ENCODE data around the gene NEO1. TPM values are rescaled to one million over a fixed set of nuclear protein-coding genes. Genes with fewer than 3 reads are reported as not detected.

The NEO1 gene
- total and polyA plus RNA-seq, 4 donors = 1.6 to 9.9 (median 5.8) TPM

DNA sequence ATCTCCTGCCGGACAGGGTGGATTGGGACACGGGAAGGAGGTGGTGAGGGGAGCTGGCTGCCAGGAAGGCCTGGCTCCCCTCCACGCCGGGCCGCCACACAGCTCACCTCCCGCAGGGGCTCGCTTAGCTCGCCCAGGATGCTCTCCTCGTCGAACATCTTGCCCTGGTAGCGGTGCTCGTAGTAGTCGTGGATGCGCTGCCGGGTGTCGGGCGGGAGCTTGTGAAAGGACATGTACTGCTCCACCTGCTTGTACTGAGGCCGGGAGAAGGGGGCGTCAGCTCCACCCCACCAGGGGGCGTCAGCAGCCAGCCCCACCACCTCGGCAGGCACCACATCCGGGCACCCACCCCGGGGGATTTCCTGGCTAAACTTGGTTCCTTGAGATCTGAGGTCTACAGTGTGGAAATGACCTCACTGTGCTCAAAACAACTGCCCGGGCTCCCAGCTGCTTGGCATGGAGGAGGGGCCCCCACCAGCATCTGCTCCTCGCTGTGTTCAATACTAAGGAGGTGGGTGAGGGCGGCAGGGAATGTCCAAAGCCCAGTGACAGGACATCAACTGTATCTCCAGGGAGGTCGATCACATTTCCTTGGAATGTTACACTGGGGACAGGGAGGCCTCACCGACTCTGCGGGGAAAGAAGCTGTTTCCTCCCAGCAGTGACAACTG, 273.1 kb downstream of the NEO1 start:
- 70% methylated on average over 29 of the region's 29 CpGs for WGBS

DNA sequence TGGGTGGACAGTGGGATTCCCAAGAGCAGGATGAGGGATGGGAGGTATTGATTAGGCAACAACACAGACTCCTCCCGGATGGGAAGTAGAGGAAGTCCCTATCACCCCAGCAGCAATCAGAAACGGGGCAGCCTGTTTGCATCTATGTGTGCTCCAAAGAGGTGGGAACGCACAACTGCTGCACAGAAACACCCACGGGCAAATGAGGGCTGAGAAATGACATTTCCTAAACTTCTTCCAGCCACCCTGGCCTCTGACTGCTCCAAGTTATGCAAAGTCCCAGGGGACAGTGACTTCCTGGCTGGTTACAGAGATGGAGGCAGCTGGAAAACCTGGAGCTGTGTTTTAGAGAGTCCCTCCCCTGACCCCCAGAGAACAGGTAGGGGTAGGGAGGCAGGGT, 273.9 kb downstream of the NEO1 start:
- no peaks in the 10 kb centered on the region for H3K9me3 ChIP-seq (ENCODE audit: control insufficient read depth in 4 of 4, low read length in 3 of 4)
- no peak overlapping the region for H3K4me3 ChIP-seq (ENCODE audit: low read depth in 1 of 3, low read length in 3 of 3)
- 43% methylated on average over 4 of the region's 4 CpGs for WGBS
- H3K27me3 ChIP-seq (ENCODE audit: control insufficient read depth in 4 of 4, insufficient read depth in 4 of 4, low read length in 3 of 4) = no peaks in the 10 kb centered on the region
- H3K9ac ChIP-seq (ENCODE audit: low read depth in 1 of 2, low read length in 2 of 2) = no peak overlapping the region
- no peak for DNase-seq (ENCODE audit: low spot score)
- H3K4me1 ChIP-seq (ENCODE audit: control insufficient read depth in 4 of 4, insufficient read depth in 4 of 4, low read length in 3 of 4) = no peaks in the 10 kb centered on the region
- H3K36me3 ChIP-seq (ENCODE audit: control insufficient read depth in 4 of 4, insufficient read depth in 3 of 4, low read depth in 1 of 4, low read length in 3 of 4) = no peaks in the 10 kb centered on the region
- H3K27ac ChIP-seq (ENCODE audit: low read depth in 1 of 2, low read length in 2 of 2) = no peak overlapping the region
- no peak for TF ChIP-seq FOXA2 (IDR thresholded peaks at IDR 0.05)
- no peak for TF ChIP-seq NR2F2 (IDR thresholded peaks at IDR 0.05)
- no peak for TF ChIP-seq HNF4G (IDR thresholded peaks at IDR 0.05)
- no peak for TF ChIP-seq JUND (IDR thresholded peaks at IDR 0.05)
- TF ChIP-seq, protein P1, sequence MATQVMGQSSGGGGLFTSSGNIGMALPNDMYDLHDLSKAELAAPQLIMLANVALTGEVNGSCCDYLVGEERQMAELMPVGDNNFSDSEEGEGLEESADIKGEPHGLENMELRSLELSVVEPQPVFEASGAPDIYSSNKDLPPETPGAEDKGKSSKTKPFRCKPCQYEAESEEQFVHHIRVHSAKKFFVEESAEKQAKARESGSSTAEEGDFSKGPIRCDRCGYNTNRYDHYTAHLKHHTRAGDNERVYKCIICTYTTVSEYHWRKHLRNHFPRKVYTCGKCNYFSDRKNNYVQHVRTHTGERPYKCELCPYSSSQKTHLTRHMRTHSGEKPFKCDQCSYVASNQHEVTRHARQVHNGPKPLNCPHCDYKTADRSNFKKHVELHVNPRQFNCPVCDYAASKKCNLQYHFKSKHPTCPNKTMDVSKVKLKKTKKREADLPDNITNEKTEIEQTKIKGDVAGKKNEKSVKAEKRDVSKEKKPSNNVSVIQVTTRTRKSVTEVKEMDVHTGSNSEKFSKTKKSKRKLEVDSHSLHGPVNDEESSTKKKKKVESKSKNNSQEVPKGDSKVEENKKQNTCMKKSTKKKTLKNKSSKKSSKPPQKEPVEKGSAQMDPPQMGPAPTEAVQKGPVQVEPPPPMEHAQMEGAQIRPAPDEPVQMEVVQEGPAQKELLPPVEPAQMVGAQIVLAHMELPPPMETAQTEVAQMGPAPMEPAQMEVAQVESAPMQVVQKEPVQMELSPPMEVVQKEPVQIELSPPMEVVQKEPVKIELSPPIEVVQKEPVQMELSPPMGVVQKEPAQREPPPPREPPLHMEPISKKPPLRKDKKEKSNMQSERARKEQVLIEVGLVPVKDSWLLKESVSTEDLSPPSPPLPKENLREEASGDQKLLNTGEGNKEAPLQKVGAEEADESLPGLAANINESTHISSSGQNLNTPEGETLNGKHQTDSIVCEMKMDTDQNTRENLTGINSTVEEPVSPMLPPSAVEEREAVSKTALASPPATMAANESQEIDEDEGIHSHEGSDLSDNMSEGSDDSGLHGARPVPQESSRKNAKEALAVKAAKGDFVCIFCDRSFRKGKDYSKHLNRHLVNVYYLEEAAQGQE (IDR thresholded peaks at IDR 0.05) = no peak
- TF ChIP-seq RXRA (IDR thresholded peaks at IDR 0.05) = no peak
- TF ChIP-seq, protein P2, sequence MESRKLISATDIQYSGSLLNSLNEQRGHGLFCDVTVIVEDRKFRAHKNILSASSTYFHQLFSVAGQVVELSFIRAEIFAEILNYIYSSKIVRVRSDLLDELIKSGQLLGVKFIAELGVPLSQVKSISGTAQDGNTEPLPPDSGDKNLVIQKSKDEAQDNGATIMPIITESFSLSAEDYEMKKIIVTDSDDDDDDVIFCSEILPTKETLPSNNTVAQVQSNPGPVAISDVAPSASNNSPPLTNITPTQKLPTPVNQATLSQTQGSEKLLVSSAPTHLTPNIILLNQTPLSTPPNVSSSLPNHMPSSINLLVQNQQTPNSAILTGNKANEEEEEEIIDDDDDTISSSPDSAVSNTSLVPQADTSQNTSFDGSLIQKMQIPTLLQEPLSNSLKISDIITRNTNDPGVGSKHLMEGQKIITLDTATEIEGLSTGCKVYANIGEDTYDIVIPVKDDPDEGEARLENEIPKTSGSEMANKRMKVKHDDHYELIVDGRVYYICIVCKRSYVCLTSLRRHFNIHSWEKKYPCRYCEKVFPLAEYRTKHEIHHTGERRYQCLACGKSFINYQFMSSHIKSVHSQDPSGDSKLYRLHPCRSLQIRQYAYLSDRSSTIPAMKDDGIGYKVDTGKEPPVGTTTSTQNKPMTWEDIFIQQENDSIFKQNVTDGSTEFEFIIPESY (IDR thresholded peaks at IDR 0.05) = no peak
- no peak for TF ChIP-seq RAD21 (IDR thresholded peaks at IDR 0.05)
- no peak for TF ChIP-seq GABPA (IDR thresholded peaks at IDR 0.05 in 1 of 2, conservative IDR thresholded peaks at IDR 0.05 in 1 of 2)
- no peak for TF ChIP-seq TAF1 (conservative IDR thresholded peaks at IDR 0.05)
- no peak for TF ChIP-seq EGR1 (IDR thresholded peaks at IDR 0.05; ENCODE audit: low read depth in 2 of 2)
- TF ChIP-seq YY1 (IDR thresholded peaks at IDR 0.05) = no peak
- TF ChIP-seq FOXA1 (IDR thresholded peaks at IDR 0.05) = no peak

More for the DNA sequence above, 273.1 kb downstream of the NEO1 start:
- Histone ChIP-seq H3K27me3 (ENCODE audit: control insufficient read depth in 4 of 4, insufficient read depth in 4 of 4, low read length in 3 of 4) (peaks cover 0 to 2% (median 0%) of the 10 kb centered on the region in 4 donors), H3K27ac (ENCODE audit: low read depth in 1 of 2, low read length in 2 of 2) (no peak overlapping the region), H3K4me3 (ENCODE audit: low read depth in 1 of 3, low read length in 3 of 3) (no peak overlapping the region), H3K9ac (ENCODE audit: low read depth in 1 of 2, low read length in 2 of 2) (no peak overlapping the region), H3K4me1 (ENCODE audit: control insufficient read depth in 4 of 4, insufficient read depth in 4 of 4, low read length in 3 of 4) (no peaks in the 10 kb centered on the region), H3K9me3 (ENCODE audit: control insufficient read depth in 4 of 4, low read length in 3 of 4) (no peaks in the 10 kb centered on the region), H3K36me3 (ENCODE audit: control insufficient read depth in 4 of 4, insufficient read depth in 3 of 4, low read depth in 1 of 4, low read length in 3 of 4) (no peaks in the 10 kb centered on the region)
- no peak for DNase-seq (ENCODE audit: low spot score)
- TF ChIP-seq, protein P1 (IDR thresholded peaks at IDR 0.05) = no peak
- no peak for TF ChIP-seq HNF4A (conservative IDR thresholded peaks at IDR 0.05)
- TF ChIP-seq, protein P3, sequence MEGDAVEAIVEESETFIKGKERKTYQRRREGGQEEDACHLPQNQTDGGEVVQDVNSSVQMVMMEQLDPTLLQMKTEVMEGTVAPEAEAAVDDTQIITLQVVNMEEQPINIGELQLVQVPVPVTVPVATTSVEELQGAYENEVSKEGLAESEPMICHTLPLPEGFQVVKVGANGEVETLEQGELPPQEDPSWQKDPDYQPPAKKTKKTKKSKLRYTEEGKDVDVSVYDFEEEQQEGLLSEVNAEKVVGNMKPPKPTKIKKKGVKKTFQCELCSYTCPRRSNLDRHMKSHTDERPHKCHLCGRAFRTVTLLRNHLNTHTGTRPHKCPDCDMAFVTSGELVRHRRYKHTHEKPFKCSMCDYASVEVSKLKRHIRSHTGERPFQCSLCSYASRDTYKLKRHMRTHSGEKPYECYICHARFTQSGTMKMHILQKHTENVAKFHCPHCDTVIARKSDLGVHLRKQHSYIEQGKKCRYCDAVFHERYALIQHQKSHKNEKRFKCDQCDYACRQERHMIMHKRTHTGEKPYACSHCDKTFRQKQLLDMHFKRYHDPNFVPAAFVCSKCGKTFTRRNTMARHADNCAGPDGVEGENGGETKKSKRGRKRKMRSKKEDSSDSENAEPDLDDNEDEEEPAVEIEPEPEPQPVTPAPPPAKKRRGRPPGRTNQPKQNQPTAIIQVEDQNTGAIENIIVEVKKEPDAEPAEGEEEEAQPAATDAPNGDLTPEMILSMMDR (IDR thresholded peaks at IDR 0.05; ENCODE audit: low read depth, low read length, missing input control) = no peak
- no peak for TF ChIP-seq FOXA1 (IDR thresholded peaks at IDR 0.05)
- no peak for TF ChIP-seq GABPA (IDR thresholded peaks at IDR 0.05 in 1 of 2, conservative IDR thresholded peaks at IDR 0.05 in 1 of 2)
- TF ChIP-seq, protein P4, sequence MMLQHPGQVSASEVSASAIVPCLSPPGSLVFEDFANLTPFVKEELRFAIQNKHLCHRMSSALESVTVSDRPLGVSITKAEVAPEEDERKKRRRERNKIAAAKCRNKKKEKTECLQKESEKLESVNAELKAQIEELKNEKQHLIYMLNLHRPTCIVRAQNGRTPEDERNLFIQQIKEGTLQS (IDR thresholded peaks at IDR 0.05) = no peak
- TF ChIP-seq, protein P5, sequence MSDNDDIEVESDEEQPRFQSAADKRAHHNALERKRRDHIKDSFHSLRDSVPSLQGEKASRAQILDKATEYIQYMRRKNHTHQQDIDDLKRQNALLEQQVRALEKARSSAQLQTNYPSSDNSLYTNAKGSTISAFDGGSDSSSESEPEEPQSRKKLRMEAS (IDR thresholded peaks at IDR 0.05) = no peak
- TF ChIP-seq JUND (IDR thresholded peaks at IDR 0.05) = no peak
